Measurements from ENCODE around the gene PLEKHH1.

PLEKHH1 gene

GRCh38 chr14:67510121-67510520 lies 23.0 kb upstream of the PLEKHH1 start:
- Histone ChIP-seq H3K27me3 (ENCODE audit: insufficient read depth, low read length) (no peaks in the 10 kb centered on the region), H3K79me2 (ENCODE audit: control insufficient read depth, insufficient read depth, low read length, unreplicated experiment) (no peaks in the 10 kb centered on the region)

GRCh38 chr14:67510836-67511235 lies 22.3 kb upstream of the PLEKHH1 start:
- Histone ChIP-seq H3K27me3 (ENCODE audit: insufficient read depth, low read length) (peaks cover 3% of the 10 kb centered on the region; the same call in 1 of the 2 replicates), H2AFZ (ENCODE audit: low read length, unreplicated experiment) (no peak overlapping the region)

More at GRCh38 chr14:67510121-67510520, 23.0 kb upstream of the PLEKHH1 start:
- Histone ChIP-seq H3K4me1 (ENCODE audit: control insufficient read depth, insufficient read depth, low read length, unreplicated experiment) (peaks cover 8% of the 10 kb centered on the region), H3K4me3 (ENCODE audit: low read depth, low read length) (no peak overlapping the region), H3K36me3 (ENCODE audit: insufficient read depth, low read length) (no peaks in the 10 kb centered on the region), H2AFZ (ENCODE audit: low read length, unreplicated experiment) (no peak overlapping the region), H3K27ac (ENCODE audit: low read depth, low read length) (no peak overlapping the region)

GRCh38 chr14:67512463-67513310 lies 20.4 kb upstream of the PLEKHH1 start:
- peaks cover 20% of the 10 kb centered on the region for H3K27me3 ChIP-seq (ENCODE audit: insufficient read depth, low read length)
- no peak overlapping the region for H3K27ac ChIP-seq (ENCODE audit: low read depth, low read length)
- no peak overlapping the region for H2AFZ ChIP-seq (ENCODE audit: low read length, unreplicated experiment)
- no peaks in the 10 kb centered on the region for H3K36me3 ChIP-seq (ENCODE audit: insufficient read depth, low read length)
- no peak overlapping the region for H3K4me3 ChIP-seq (ENCODE audit: low read depth, low read length)
- no peaks in the 10 kb centered on the region for H3K79me2 ChIP-seq (ENCODE audit: control insufficient read depth, insufficient read depth, low read length, unreplicated experiment)
- H3K4me1 ChIP-seq (ENCODE audit: control insufficient read depth, insufficient read depth, low read length, unreplicated experiment): peaks cover 8% of the 10 kb centered on the region

More at GRCh38 chr14:67510836-67511235, 22.3 kb upstream of the PLEKHH1 start:
- Histone ChIP-seq H3K36me3 (ENCODE audit: insufficient read depth, low read length) (no peaks in the 10 kb centered on the region), H3K4me1 (ENCODE audit: control insufficient read depth, insufficient read depth, low read length, unreplicated experiment) (peaks cover 8% of the 10 kb centered on the region), H3K79me2 (ENCODE audit: control insufficient read depth, insufficient read depth, low read length, unreplicated experiment) (no peaks in the 10 kb centered on the region), H3K4me3 (ENCODE audit: low read depth, low read length) (no peak overlapping the region), H3K27ac (ENCODE audit: low read depth, low read length) (no peak overlapping the region)

- H3K79me2 ChIP-seq (ENCODE audit: control insufficient read depth, insufficient read depth, low read length, unreplicated experiment): no peaks in the 10 kb centered on the region
- H3K36me3 ChIP-seq (ENCODE audit: insufficient read depth, low read length): no peaks in the 10 kb centered on the region
- no peak overlapping the region for H3K27ac ChIP-seq (ENCODE audit: low read depth, low read length)
- H2AFZ ChIP-seq (ENCODE audit: low read length, unreplicated experiment): no peak overlapping the region
- no peak overlapping the region for H3K4me3 ChIP-seq (ENCODE audit: low read depth, low read length)
- peaks cover 8% of the 10 kb centered on the region for H3K4me1 ChIP-seq (ENCODE audit: control insufficient read depth, insufficient read depth, low read length, unreplicated experiment)
- H3K27me3 ChIP-seq (ENCODE audit: insufficient read depth, low read length): peaks cover 30% of the 10 kb centered on the region
These were observed 19.4 kb upstream of the PLEKHH1 start for GRCh38 chr14:67513631-67514108.

GRCh38 chr14:67514203-67514607 lies 18.9 kb upstream of the PLEKHH1 start:
- H3K79me2 ChIP-seq (ENCODE audit: control insufficient read depth, insufficient read depth, low read length, unreplicated experiment): no peaks in the 10 kb centered on the region
- H3K4me1 ChIP-seq (ENCODE audit: control insufficient read depth, insufficient read depth, low read length, unreplicated experiment): peaks cover 8% of the 10 kb centered on the region
- peak overlapping the region; percentile 92 for H3K4me3 ChIP-seq (ENCODE audit: low read depth, low read length)
- peaks cover 35% of the 10 kb centered on the region for H3K27me3 ChIP-seq (ENCODE audit: insufficient read depth, low read length)
- no peak overlapping the region for H3K27ac ChIP-seq (ENCODE audit: low read depth, low read length)
- no peaks in the 10 kb centered on the region for H3K36me3 ChIP-seq (ENCODE audit: insufficient read depth, low read length)
- H2AFZ ChIP-seq (ENCODE audit: low read length, unreplicated experiment): peak overlapping the region; percentile 85

- peaks cover 8% of the 10 kb centered on the region for H3K4me1 ChIP-seq (ENCODE audit: control insufficient read depth, insufficient read depth, low read length, unreplicated experiment)
These were observed 18.3 kb upstream of the PLEKHH1 start for GRCh38 chr14:67514650-67515385.

GRCh38 chr14:67515386-67516079 lies 17.6 kb upstream of the PLEKHH1 start:
- Histone ChIP-seq H3K4me3 (ENCODE audit: low read depth, low read length) (peak overlapping the region; percentile 92), H3K4me1 (ENCODE audit: control insufficient read depth, insufficient read depth, low read length, unreplicated experiment) (peaks cover 2% of the 10 kb centered on the region), H3K36me3 (ENCODE audit: insufficient read depth, low read length) (no peaks in the 10 kb centered on the region), H3K79me2 (ENCODE audit: control insufficient read depth, insufficient read depth, low read length, unreplicated experiment) (no peaks in the 10 kb centered on the region), H2AFZ (ENCODE audit: low read length, unreplicated experiment) (peak overlapping the region; percentile 85), H3K27me3 (ENCODE audit: insufficient read depth, low read length) (peaks cover 48% of the 10 kb centered on the region), H3K27ac (ENCODE audit: low read depth, low read length) (no peak overlapping the region)

More at GRCh38 chr14:67514650-67515385, 18.3 kb upstream of the PLEKHH1 start:
- Histone ChIP-seq H3K79me2 (ENCODE audit: control insufficient read depth, insufficient read depth, low read length, unreplicated experiment) (no peaks in the 10 kb centered on the region), H3K36me3 (ENCODE audit: insufficient read depth, low read length) (no peaks in the 10 kb centered on the region), H3K4me3 (ENCODE audit: low read depth, low read length) (peak overlapping the region; percentile 92), H2AFZ (ENCODE audit: low read length, unreplicated experiment) (peak overlapping the region; percentile 85), H3K27ac (ENCODE audit: low read depth, low read length) (no peak overlapping the region), H3K27me3 (ENCODE audit: insufficient read depth, low read length) (peaks cover 41% of the 10 kb centered on the region)

GRCh38 chr14:67516676-67517075 lies 16.4 kb upstream of the PLEKHH1 start:
- Histone ChIP-seq H3K36me3 (ENCODE audit: insufficient read depth, low read length) (no peaks in the 10 kb centered on the region), H3K27ac (ENCODE audit: low read depth, low read length) (no peak overlapping the region), H3K4me1 (ENCODE audit: control insufficient read depth, insufficient read depth, low read length, unreplicated experiment) (no peaks in the 10 kb centered on the region), H3K27me3 (ENCODE audit: insufficient read depth, low read length) (peaks cover 60% of the 10 kb centered on the region), H3K4me3 (ENCODE audit: low read depth, low read length) (no peak overlapping the region), H2AFZ (ENCODE audit: low read length, unreplicated experiment) (no peak overlapping the region), H3K79me2 (ENCODE audit: control insufficient read depth, insufficient read depth, low read length, unreplicated experiment) (no peaks in the 10 kb centered on the region)

- Histone ChIP-seq H3K27ac (ENCODE audit: low read depth, low read length) (no peak overlapping the region), H3K36me3 (ENCODE audit: insufficient read depth, low read length) (no peaks in the 10 kb centered on the region), H3K79me2 (ENCODE audit: control insufficient read depth, insufficient read depth, low read length, unreplicated experiment) (no peaks in the 10 kb centered on the region), H2AFZ (ENCODE audit: low read length, unreplicated experiment) (no peak overlapping the region), H3K27me3 (ENCODE audit: insufficient read depth, low read length) (peaks cover 64% of the 10 kb centered on the region), H3K4me3 (ENCODE audit: low read depth, low read length) (no peak overlapping the region), H3K4me1 (ENCODE audit: control insufficient read depth, insufficient read depth, low read length, unreplicated experiment) (no peaks in the 10 kb centered on the region)
These were observed 16.0 kb upstream of the PLEKHH1 start for GRCh38 chr14:67517083-67517482.

GRCh38 chr14:67519406-67519805 lies 13.7 kb upstream of the PLEKHH1 start:
- Histone ChIP-seq H3K4me3 (ENCODE audit: low read depth, low read length) (no peak overlapping the region), H2AFZ (ENCODE audit: low read length, unreplicated experiment) (no peak overlapping the region), H3K4me1 (ENCODE audit: control insufficient read depth, insufficient read depth, low read length, unreplicated experiment) (peaks cover 3% of the 10 kb centered on the region), H3K27ac (ENCODE audit: low read depth, low read length) (no peak overlapping the region), H3K27me3 (ENCODE audit: insufficient read depth, low read length) (peaks cover 87% of the 10 kb centered on the region), H3K36me3 (ENCODE audit: insufficient read depth, low read length) (no peaks in the 10 kb centered on the region), H3K79me2 (ENCODE audit: control insufficient read depth, insufficient read depth, low read length, unreplicated experiment) (no peaks in the 10 kb centered on the region)

All from ACC112 (cell line).